Measurements from ENCODE around the gene C3orf62.

C3orf62 gene

DNA sequence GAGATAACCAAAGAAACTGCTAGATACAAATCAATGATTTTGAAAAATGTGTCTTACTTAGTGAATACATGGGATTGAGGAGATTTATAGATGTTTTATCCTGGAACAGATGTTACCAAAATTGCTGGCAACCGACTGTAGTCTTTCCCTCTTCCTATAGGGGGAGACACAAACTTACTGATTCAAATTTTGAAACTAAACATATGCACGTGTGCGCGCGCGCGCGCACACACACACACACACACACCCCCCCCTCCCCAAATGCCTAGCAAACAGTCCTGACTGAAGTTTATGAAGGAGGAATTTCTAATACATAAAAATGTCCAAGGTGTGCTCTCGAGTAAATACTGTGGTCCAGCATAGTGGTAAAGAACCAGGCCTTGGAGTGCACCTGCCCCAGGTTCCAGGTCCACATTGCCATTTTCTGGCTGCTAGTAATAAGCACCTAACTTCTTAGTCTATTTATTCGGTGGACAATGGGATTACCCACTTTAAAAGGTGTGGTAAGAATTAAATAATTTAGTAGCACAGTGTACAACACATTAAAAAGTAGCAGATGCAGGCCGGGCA lies 18.5 kb upstream of the C3orf62 start:
- Histone ChIP-seq H3K4me3 (ENCODE audit: low read depth, low read length) (no peak overlapping the region), H3K9me3 (ENCODE audit: severe bottlenecking) (no peaks in the 10 kb centered on the region), H3K36me3 (peaks cover 86% of the 10 kb centered on the region), H3K27ac (no peak overlapping the region), H3K27me3 (ENCODE audit: insufficient read depth, low read depth, severe bottlenecking) (no peaks in the 10 kb centered on the region)
- peak; percentile 46 for DNase-seq
- TF ChIP-seq, protein P1, sequence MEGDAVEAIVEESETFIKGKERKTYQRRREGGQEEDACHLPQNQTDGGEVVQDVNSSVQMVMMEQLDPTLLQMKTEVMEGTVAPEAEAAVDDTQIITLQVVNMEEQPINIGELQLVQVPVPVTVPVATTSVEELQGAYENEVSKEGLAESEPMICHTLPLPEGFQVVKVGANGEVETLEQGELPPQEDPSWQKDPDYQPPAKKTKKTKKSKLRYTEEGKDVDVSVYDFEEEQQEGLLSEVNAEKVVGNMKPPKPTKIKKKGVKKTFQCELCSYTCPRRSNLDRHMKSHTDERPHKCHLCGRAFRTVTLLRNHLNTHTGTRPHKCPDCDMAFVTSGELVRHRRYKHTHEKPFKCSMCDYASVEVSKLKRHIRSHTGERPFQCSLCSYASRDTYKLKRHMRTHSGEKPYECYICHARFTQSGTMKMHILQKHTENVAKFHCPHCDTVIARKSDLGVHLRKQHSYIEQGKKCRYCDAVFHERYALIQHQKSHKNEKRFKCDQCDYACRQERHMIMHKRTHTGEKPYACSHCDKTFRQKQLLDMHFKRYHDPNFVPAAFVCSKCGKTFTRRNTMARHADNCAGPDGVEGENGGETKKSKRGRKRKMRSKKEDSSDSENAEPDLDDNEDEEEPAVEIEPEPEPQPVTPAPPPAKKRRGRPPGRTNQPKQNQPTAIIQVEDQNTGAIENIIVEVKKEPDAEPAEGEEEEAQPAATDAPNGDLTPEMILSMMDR (IDR thresholded peaks at IDR 0.05; ENCODE audit: low read depth, low read length): peak; percentile 47

DNA sequence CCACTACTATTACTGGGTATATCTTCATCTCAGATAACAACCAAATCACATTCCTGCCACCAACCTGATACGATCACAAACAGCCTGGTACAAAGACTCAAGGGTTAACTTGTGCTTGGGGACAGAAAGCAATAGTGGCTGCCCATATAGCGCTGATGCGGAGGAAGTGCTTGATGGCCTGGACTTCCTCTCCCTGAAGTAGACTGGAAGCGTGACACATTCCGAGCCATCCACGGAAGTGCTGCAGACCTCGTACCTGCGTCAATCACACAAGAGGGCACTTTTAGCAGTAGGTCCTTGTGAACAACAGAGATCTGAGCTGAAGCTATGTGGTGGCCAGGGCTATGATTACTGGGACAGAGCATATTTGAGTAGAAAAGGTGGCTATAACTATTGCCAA lies 17.3 kb upstream of the C3orf62 start:
- no peak overlapping the region for H3K4me3 ChIP-seq (ENCODE audit: low read depth, low read length)
- H3K9me3 ChIP-seq (ENCODE audit: severe bottlenecking): no peaks in the 10 kb centered on the region
- TF ChIP-seq, protein P1 (IDR thresholded peaks at IDR 0.05; ENCODE audit: low read depth, low read length): no peak
- H3K27me3 ChIP-seq (ENCODE audit: insufficient read depth, low read depth, severe bottlenecking): no peaks in the 10 kb centered on the region
- peaks cover 86% of the 10 kb centered on the region for H3K36me3 ChIP-seq
- DNase-seq: no peak
- H3K27ac ChIP-seq: no peak overlapping the region

DNA sequence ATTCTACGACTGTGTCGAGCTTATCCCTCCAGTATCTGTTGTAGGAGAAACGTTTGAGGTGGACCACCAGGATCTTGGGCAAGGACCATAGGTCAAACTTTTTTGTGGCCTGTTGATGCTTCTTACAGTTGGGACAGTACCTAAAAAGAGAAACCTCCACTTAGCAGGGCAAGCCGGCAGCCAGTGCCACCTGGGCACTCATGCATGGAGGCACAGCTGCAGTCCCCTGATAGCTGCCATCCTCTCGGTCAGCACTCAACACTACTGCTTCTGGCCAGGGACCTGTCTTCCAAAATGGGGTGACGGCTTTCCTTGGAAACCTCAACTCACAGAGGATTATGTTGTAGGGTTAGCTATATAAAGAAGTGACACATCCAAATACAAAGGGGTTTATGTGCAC lies 7.0 kb upstream of the C3orf62 start:
- Histone ChIP-seq H3K27ac (no peak overlapping the region), H3K36me3 (peaks cover 81% of the 10 kb centered on the region), H3K9me3 (ENCODE audit: severe bottlenecking) (no peaks in the 10 kb centered on the region), H3K27me3 (ENCODE audit: insufficient read depth, low read depth, severe bottlenecking) (no peaks in the 10 kb centered on the region), H3K4me3 (ENCODE audit: low read depth, low read length) (no peak overlapping the region)
- TF ChIP-seq, protein P1 (IDR thresholded peaks at IDR 0.05; ENCODE audit: low read depth, low read length): no peak
- no peak for DNase-seq

DNA sequence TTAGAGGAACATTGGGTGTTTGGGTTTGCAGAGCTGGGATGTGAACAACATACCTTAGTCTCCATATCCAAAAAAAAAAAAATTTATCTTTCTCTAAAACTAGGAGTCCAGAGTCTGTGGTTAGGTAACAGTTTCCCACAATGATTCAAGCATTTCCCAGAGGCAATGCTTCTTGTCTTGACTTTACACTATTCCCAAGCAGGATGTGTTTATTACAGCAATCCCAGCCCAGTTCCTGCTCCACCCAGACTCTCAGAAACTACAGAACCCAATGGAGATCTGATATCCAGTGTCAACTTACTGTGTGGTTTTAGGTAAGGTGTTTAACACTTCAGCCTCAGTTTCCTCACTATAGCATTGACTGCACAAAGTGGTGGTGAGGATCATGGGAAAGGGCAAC lies 2.3 kb upstream of the C3orf62 start:
- Histone ChIP-seq H3K27ac (no peak overlapping the region), H3K9me3 (ENCODE audit: severe bottlenecking) (no peaks in the 10 kb centered on the region), H3K36me3 (peaks cover 49% of the 10 kb centered on the region), H3K27me3 (ENCODE audit: insufficient read depth, low read depth, severe bottlenecking) (no peaks in the 10 kb centered on the region), H3K4me3 (ENCODE audit: low read depth, low read length) (no peak overlapping the region)
- TF ChIP-seq, protein P1 (IDR thresholded peaks at IDR 0.05; ENCODE audit: low read depth, low read length): no peak
- no peak for DNase-seq

DNA sequence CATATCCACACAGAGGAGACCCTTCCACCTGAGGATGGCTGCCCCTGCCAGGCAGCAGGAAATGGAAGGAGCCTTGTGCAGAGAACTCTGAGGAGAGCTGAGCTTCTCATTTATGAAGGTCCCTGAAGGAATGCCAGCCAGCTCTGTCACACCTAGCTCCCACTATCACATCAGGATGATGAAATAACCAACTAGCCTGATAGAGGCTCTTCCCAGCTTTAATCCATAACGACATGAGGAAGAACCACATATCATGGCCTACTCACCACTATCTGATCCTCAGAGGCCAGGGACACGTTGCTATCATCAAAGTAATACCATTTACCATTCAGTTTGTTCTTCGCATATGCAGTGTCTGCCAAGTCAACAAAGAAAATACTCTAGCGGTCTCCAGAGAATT lies 1.5 kb upstream of the C3orf62 start:
- TF ChIP-seq, protein P1 (IDR thresholded peaks at IDR 0.05; ENCODE audit: low read depth, low read length): no peak
- Histone ChIP-seq H3K27ac (no peak overlapping the region), H3K27me3 (ENCODE audit: insufficient read depth, low read depth, severe bottlenecking) (no peaks in the 10 kb centered on the region)

DNA sequence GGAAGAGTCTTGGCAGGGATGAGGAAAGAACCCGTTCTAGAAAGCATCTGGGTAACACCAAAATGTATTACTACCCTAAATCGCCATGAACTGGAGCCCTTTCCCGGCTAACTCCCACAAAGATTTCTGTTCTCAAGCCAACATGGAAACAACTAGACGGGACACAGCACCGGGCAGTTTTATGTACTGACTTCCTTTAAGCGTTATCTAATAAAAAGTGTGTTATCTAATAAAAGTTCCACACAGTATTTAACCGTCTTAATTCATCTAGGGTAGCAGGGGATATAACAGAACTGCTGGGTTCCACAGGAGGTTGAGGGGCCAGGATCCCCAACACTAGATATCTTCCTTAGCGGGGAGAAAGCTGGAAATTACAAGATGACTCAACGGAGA lies 347 bp upstream of the C3orf62 start:
- DNase-seq: no peak
- Histone ChIP-seq H3K9me3 (ENCODE audit: severe bottlenecking) (no peaks in the 10 kb centered on the region), H3K27me3 (ENCODE audit: insufficient read depth, low read depth, severe bottlenecking) (no peaks in the 10 kb centered on the region), H3K4me3 (ENCODE audit: low read depth, low read length) (no peak overlapping the region), H3K27ac (no peak overlapping the region), H3K36me3 (peaks cover 41% of the 10 kb centered on the region)
- TF ChIP-seq, protein P1 (IDR thresholded peaks at IDR 0.05; ENCODE audit: low read depth, low read length): no peak

More for the DNA sequence above, 1.5 kb upstream of the C3orf62 start:
- DNase-seq: no peak
- Histone ChIP-seq H3K36me3 (peaks cover 41% of the 10 kb centered on the region), H3K4me3 (ENCODE audit: low read depth, low read length) (no peak overlapping the region), H3K9me3 (ENCODE audit: severe bottlenecking) (no peaks in the 10 kb centered on the region)
